GM21526 (cell line): ENCODE measurements around the gene PTPRG.

Source experiments
- ATAC-seq: cut with Tn5 transposase; IDR thresholded peaks from one replicate; pipeline ENCODE4 v1.9.1; 2021; ENCODE audit warnings: moderate library complexity; ENCODE audit not compliant: unreplicated experiment, low FRiP score

Gene PTPRG

GRCh38 chr3:61903074-61903473, 341.7 kb downstream of the PTPRG start:
- no peak for ATAC-seq

- no peak for ATAC-seq
Measured at GRCh38 chr3:61903931-61904657, 342.7 kb downstream of the PTPRG start.

- ATAC-seq = no peak
Measured at GRCh38 chr3:61907210-61907795, 345.9 kb downstream of the PTPRG start.

GRCh38 chr3:61908382-61908781, 347.0 kb downstream of the PTPRG start:
- ATAC-seq = no peak

- ATAC-seq = no peak
Measured at GRCh38 chr3:61910732-61911131, 349.4 kb downstream of the PTPRG start.

GRCh38 chr3:61912158-61912557, 350.8 kb downstream of the PTPRG start:
- peak; percentile 84 for ATAC-seq

GRCh38 chr3:61913701-61914100, 352.3 kb downstream of the PTPRG start:
- no peak for ATAC-seq

- no peak for ATAC-seq
Measured at GRCh38 chr3:61914276-61914675, 352.9 kb downstream of the PTPRG start.

- ATAC-seq = no peak
Measured at GRCh38 chr3:61915296-61915695, 353.9 kb downstream of the PTPRG start.

GRCh38 chr3:61919371-61919770, 358.0 kb downstream of the PTPRG start:
- no peak for ATAC-seq

GRCh38 chr3:61922118-61922517, 360.7 kb downstream of the PTPRG start:
- ATAC-seq = no peak

- ATAC-seq = no peak
Measured at GRCh38 chr3:61924090-61924735, 362.8 kb downstream of the PTPRG start.

GRCh38 chr3:61924991-61925390, 363.6 kb downstream of the PTPRG start:
- ATAC-seq = no peak

- ATAC-seq = no peak
Measured at GRCh38 chr3:61925721-61926120, 364.4 kb downstream of the PTPRG start.

- ATAC-seq = no peak
Measured at GRCh38 chr3:61926923-61927322, 365.6 kb downstream of the PTPRG start.

GRCh38 chr3:61927332-61927731, 366.0 kb downstream of the PTPRG start:
- ATAC-seq = no peak

- ATAC-seq = no peak
Measured at GRCh38 chr3:61928039-61928438, 366.7 kb downstream of the PTPRG start.

GRCh38 chr3:61928776-61929314, 367.5 kb downstream of the PTPRG start:
- ATAC-seq = no peak

GRCh38 chr3:61929617-61930016, 368.2 kb downstream of the PTPRG start:
- ATAC-seq = no peak

- no peak for ATAC-seq
Measured at GRCh38 chr3:61932499-61932898, 371.1 kb downstream of the PTPRG start.

- ATAC-seq = no peak
Measured at GRCh38 chr3:61933798-61934504, 372.6 kb downstream of the PTPRG start.
